H1 (cell line): ENCODE results near the gene BMAL2. TPM values are rescaled to one million over a fixed set of nuclear protein-coding genes. Genes with fewer than 3 reads are reported as not detected.

Experiments
- CTCF ChIA-PET: fragments of 300-600 bp; sonication (Branson Sonifier 250); formaldehyde crosslinking; loops from one replicate; lab custom pipeline; 2021; ENCODE audit not compliant: partially characterized antibody; lab: Charles Lee
- POLR2A ChIA-PET: fragments of 300-600 bp; sonication (Branson Sonifier 250); formaldehyde crosslinking; loops from one replicate; lab custom pipeline; 2021; ENCODE audit warnings: inconsistent platforms; ENCODE audit not compliant: partially characterized antibody; lab: Charles Lee
- DNase-seq, 2 experiments: peaks; one replicate each; pipeline versions ENCODE4 v3.0.0 to v3.0.0-alpha.2; 2010 to 2022; ENCODE audit warnings: low spot score in 2 of 2, low read depth in 1 of 2, mixed read lengths in 1 of 2
- FAIRE-seq: peaks from 2 replicates; lab custom pipeline; 2011; peaks lifted over from hg19 to GRCh38; lab: Jason Lieb, UNC
- H2AFZ ChIP-seq: 2 replicates; pipeline ENCODE4 v1.8.1; 2012; ENCODE audit warnings: low read length, inconsistent platforms
- H2AK5ac ChIP-seq: 2 replicates; pipeline ENCODE4 v1.6.1; 2013; ENCODE audit warnings: low read depth, low read length
- H2BK120ac ChIP-seq: replicated peaks from 2 replicates; pipeline ENCODE3; 2013; ENCODE audit warnings: low read depth, low read length, inconsistent platforms
- H2BK12ac ChIP-seq: 2 replicates; pipeline ENCODE4 v1.6.1; 2013; ENCODE audit warnings: low read depth, low read length
- H2BK15ac ChIP-seq: 2 replicates; pipeline ENCODE4 v1.6.1; 2013; ENCODE audit warnings: low read length
- H2BK20ac ChIP-seq: 2 replicates; pipeline ENCODE4 v1.6.1; 2013; ENCODE audit warnings: low read length
- H2BK5ac ChIP-seq: 2 replicates; pipeline ENCODE4 v1.6.1; 2013; ENCODE audit warnings: low read depth, low read length
- H3K14ac ChIP-seq: 2 replicates; pipeline ENCODE4 v1.6.1; 2013; ENCODE audit warnings: inconsistent platforms; ENCODE audit not compliant: insufficient read length
- H3K18ac ChIP-seq: 2 replicates; pipeline ENCODE4 v1.6.1; 2013; ENCODE audit warnings: low read length; ENCODE audit errors: extremely low read depth
- H3K23ac ChIP-seq: 2 replicates; pipeline ENCODE4 v1.6.1; 2013; ENCODE audit warnings: inconsistent platforms; ENCODE audit not compliant: insufficient read length
- H3K23me2 ChIP-seq: 2 replicates; pipeline ENCODE4 v1.6.1; 2013; ENCODE audit warnings: low read depth, low read length
- H3K27ac ChIP-seq: 2 replicates; pipeline ENCODE4 v1.6.1; 2011; ENCODE audit warnings: low read depth, low read length, inconsistent platforms
- H3K27me3 ChIP-seq, 4 experiments: replicated peaks in 1 of 4; 1 replicate in 1 of 4; 2 replicates in 3 of 4; pipeline versions ENCODE4 v1.6.1 to v1.8.1; 2011 to 2013; ENCODE audit warnings: low read length in 3 of 4, mild to moderate bottlenecking in 3 of 4, inconsistent platforms in 2 of 4, mixed read lengths in 2 of 4, moderate library complexity in 1 of 4; ENCODE audit not compliant: control insufficient read depth in 3 of 4, insufficient read depth in 3 of 4; ENCODE audit errors: extremely low read depth in 1 of 4
- H3K36me3 ChIP-seq, 4 experiments: 2 replicates each; pipeline versions ENCODE4 v1.6.1 to v1.8.1; 2011 to 2013; ENCODE audit warnings: mild to moderate bottlenecking in 4 of 4, low read length in 3 of 4, moderate library complexity in 2 of 4, control low read depth in 1 of 4, inconsistent platforms in 1 of 4; ENCODE audit not compliant: insufficient read depth in 4 of 4, control insufficient read depth in 2 of 4
- H3K4ac ChIP-seq: replicated peaks from 2 replicates; pipeline ENCODE3; 2013; ENCODE audit warnings: low read length, low read depth, mixed read lengths, inconsistent platforms; ENCODE audit not compliant: insufficient read length
- H3K4me1 ChIP-seq, 4 experiments: replicated peaks in 1 of 4; 1 replicate in 1 of 4; 2 replicates in 3 of 4; pipeline versions ENCODE4 v1.6.1 to v1.8.1; 2011 to 2013; ENCODE audit warnings: low read length in 3 of 4, inconsistent platforms in 2 of 4, mixed read lengths in 1 of 4; ENCODE audit not compliant: insufficient read depth in 4 of 4, control insufficient read depth in 3 of 4
- H3K4me2 ChIP-seq, 2 experiments: 2 replicates each; pipeline versions ENCODE4 v1.6.1 to v1.8.1; 2011 to 2013; ENCODE audit warnings: low read depth in 2 of 2, low read length in 2 of 2, control low read depth in 1 of 2, inconsistent platforms in 1 of 2, mild to moderate bottlenecking in 1 of 2; ENCODE audit not compliant: insufficient read depth in 1 of 2
- H3K4me3 ChIP-seq, 4 experiments: fragments of 200-600, 300-600 bp in 1 of 4; sonication (generic), shearing (Covaris generic), sonication (Bioruptor Twin) in 1 of 4; 2 replicates each; pipeline versions ENCODE4 v1.5.1 to v1.8.1; 2011 to 2016; ENCODE audit warnings: low read length in 4 of 4, low read depth in 3 of 4, control low read depth in 2 of 4, inconsistent platforms in 2 of 4, mild to moderate bottlenecking in 2 of 4, mixed read lengths in 1 of 4, moderate library complexity in 1 of 4; ENCODE audit not compliant: insufficient read depth in 2 of 4; ENCODE audit errors: extremely low read depth in 1 of 4
- H3K56ac ChIP-seq: replicated peaks from 2 replicates; pipeline ENCODE3; 2013; ENCODE audit warnings: low read depth, mild to moderate bottlenecking, mixed read lengths, low read length, inconsistent platforms; ENCODE audit not compliant: insufficient read length
- H3K79me1 ChIP-seq: 2 replicates; pipeline ENCODE4 v1.6.1; 2013; ENCODE audit warnings: low read depth, low read length, control low read depth
- H3K79me2 ChIP-seq, 2 experiments: 2 replicates each; pipeline versions ENCODE4 v1.6.1 to v1.8.1; 2012 to 2013; ENCODE audit warnings: low read length in 2 of 2, mild to moderate bottlenecking in 2 of 2, inconsistent platforms in 1 of 2; ENCODE audit not compliant: insufficient read depth in 2 of 2, control insufficient read depth in 1 of 2
- H3K9ac ChIP-seq, 4 experiments: replicated peaks in 1 of 4; 1 replicate in 1 of 4; 2 replicates in 3 of 4; pipeline versions ENCODE4 v1.6.1 to v1.8.1; 2011 to 2013; ENCODE audit warnings: low read depth in 3 of 4, low read length in 3 of 4, control low read depth in 2 of 4, mild to moderate bottlenecking in 2 of 4, moderate library complexity in 2 of 4, inconsistent platforms in 1 of 4; ENCODE audit errors: extremely low read depth in 1 of 4
- H3K9me3 ChIP-seq, 2 experiments: 2 replicates each; pipeline versions ENCODE4 v1.6.1 to v1.8.1; 2012 to 2013; ENCODE audit warnings: mild to moderate bottlenecking in 2 of 2, moderate library complexity in 2 of 2, control low read depth in 1 of 2, inconsistent platforms in 1 of 2, low read depth in 1 of 2, low read length in 1 of 2, mixed read lengths in 1 of 2; ENCODE audit not compliant: insufficient read depth in 2 of 2
- H4K20me1 ChIP-seq, 2 experiments: replicated peaks in 1 of 2; 2 replicates each; pipeline versions ENCODE3 to v1.8.1; 2011 to 2013; ENCODE audit warnings: inconsistent platforms in 2 of 2, low read length in 2 of 2, mild to moderate bottlenecking in 1 of 2; ENCODE audit not compliant: insufficient read depth in 2 of 2, control insufficient read depth in 1 of 2
- H4K5ac ChIP-seq: 2 replicates; pipeline ENCODE4 v1.6.1; 2013; ENCODE audit warnings: low read length, low read depth, mixed read lengths, inconsistent platforms; ENCODE audit not compliant: insufficient read length
- H4K8ac ChIP-seq: 2 replicates; pipeline ENCODE4 v1.8.0; 2013; ENCODE audit warnings: mild to moderate bottlenecking, moderate library complexity, low read length, inconsistent platforms; ENCODE audit not compliant: insufficient read depth; ENCODE audit errors: extremely low read depth
- H4K91ac ChIP-seq: replicated peaks from 2 replicates; pipeline ENCODE3; 2013; ENCODE audit warnings: low read length, mixed read lengths, inconsistent platforms; ENCODE audit not compliant: insufficient read length
- BCL11A ChIP-seq, 2 experiments: IDR thresholded peaks; one replicate each; pipeline ENCODE4 v1.6.1; 2011; ENCODE audit warnings: low read depth in 2 of 2, low read length in 2 of 2, mild to moderate bottlenecking in 2 of 2
- BRCA1 ChIP-seq: IDR thresholded peaks from 2 replicates; pipeline ENCODE4 v1.6.1; 2012; ENCODE audit warnings: low read depth, low read length, improper control_type of control experiment
- CBX8 ChIP-seq: fragments of 300-800, 300-1000 bp; sonication (generic); IDR thresholded peaks from 2 replicates; pipeline ENCODE4 v1.7.1; 2016; ENCODE audit warnings: low read depth, low read length, borderline replicate concordance
- CHD1 ChIP-seq: IDR thresholded peaks from 2 replicates; pipeline ENCODE4 v1.6.1; 2012; ENCODE audit warnings: low read depth, low read length, improper control_type of control experiment
- CREB1 ChIP-seq: IDR thresholded peaks from 2 replicates; pipeline ENCODE4 v1.6.1; 2012; ENCODE audit warnings: inconsistent platforms
- EZH2 ChIP-seq: fragments of 200-600 bp; sonication (generic); IDR thresholded peaks from 2 replicates; pipeline ENCODE4 v1.7.1; 2012; ENCODE audit warnings: low read depth, mild to moderate bottlenecking, moderate library complexity, low read length, inconsistent platforms; ENCODE audit not compliant: severe bottlenecking
- JUND ChIP-seq: IDR thresholded peaks from 2 replicates; pipeline ENCODE4 v1.6.1; 2011; ENCODE audit warnings: mild to moderate bottlenecking, improper control_type of control experiment, low read length
- KDM4A ChIP-seq: IDR thresholded peaks from one replicate; pipeline ENCODE4 v1.7.1; 2012; ENCODE audit warnings: low read depth, mild to moderate bottlenecking, moderate library complexity, low read length, inconsistent platforms; ENCODE audit not compliant: severe bottlenecking
- NANOG ChIP-seq: IDR thresholded peaks from 2 replicates; pipeline ENCODE4 v1.6.1; 2011; ENCODE audit warnings: low read length, low read depth, mild to moderate bottlenecking, inconsistent platforms; ENCODE audit not compliant: insufficient read depth, poor library complexity, severe bottlenecking
- POU5F1 ChIP-seq: IDR thresholded peaks from 2 replicates; pipeline ENCODE4 v1.6.1; 2011; ENCODE audit warnings: low read depth, mild to moderate bottlenecking, low read length, moderate library complexity
- RBBP5 ChIP-seq: IDR thresholded peaks from 2 replicates; pipeline ENCODE4 v1.7.1; 2012; ENCODE audit warnings: low read depth, mild to moderate bottlenecking, inconsistent platforms, low read length, moderate library complexity, borderline replicate concordance
- RNF2 ChIP-seq: fragments of 200-900, 300-1000 bp; sonication (generic); IDR thresholded peaks from 2 replicates; pipeline ENCODE4 v1.7.1; 2016; ENCODE audit warnings: borderline replicate concordance, low read depth, mild to moderate bottlenecking, antibody characterized with exemption, low read length; ENCODE audit not compliant: poor library complexity, severe bottlenecking; ENCODE audit errors: missing control alignments
- RXRA ChIP-seq: IDR thresholded peaks from 2 replicates; pipeline ENCODE4 v1.6.1; 2011; ENCODE audit warnings: low read depth, mild to moderate bottlenecking, low read length, moderate library complexity; ENCODE audit not compliant: insufficient read depth
- SIRT6 ChIP-seq: IDR thresholded peaks from one replicate; pipeline ENCODE4 v1.7.1; 2012; ENCODE audit warnings: low read length, inconsistent platforms
- WGBS, 2 experiments: shearing (Covaris generic) in 1 of 2; methylation state at CpG; one replicate each; pipeline versions ENCODE4 v1.1.6 to v1.1.7; 2013 to 2015; ENCODE audit warnings: low lambda C conversion rate in 2 of 2, mixed read lengths in 2 of 2, inconsistent platforms in 1 of 2, low coverage in 1 of 2, missing lambda C conversion rate in 1 of 2; ENCODE audit not compliant: insufficient replicate concordance in 2 of 2, insufficient coverage in 1 of 2, insufficient read length in 1 of 2; ENCODE audit errors: extremely low coverage in 1 of 2, missing lambda C conversion rate in 1 of 2; 5-methylcytosine and 5-hydroxymethylcytosine counted together
- polyA plus RNA-seq, 7 experiments: library from polyadenylated mRNA; depleted of rRNA in 3 of 7; stranded (reverse) in 5 of 7; unstranded in 2 of 7; fragments of >200 nt in 5 of 7; fragments of 200-250 nt in 2 of 7; gene quantifications; 1 replicate in 5 of 7; 2 replicates in 1 of 7; 4 replicates in 1 of 7; pipeline versions ENCODE4 v1.2.1 to v1.2.3, GENCODE V29; 2011 to 2013; ENCODE audit warnings: missing spikeins in 2 of 7, mixed read lengths in 2 of 7
- total RNA-seq: library from RNA; stranded (reverse); fragmentation: NEBNext Ultra II Directional; extraction: Animal tissue kit (Norgen Biotek cat#: 25700); gene quantifications from 2 replicates; pipeline ENCODE4 v1.2.1, GENCODE V29; 2021

Gene BMAL2
- total and polyA plus RNA-seq, 2 of the 8 experiments (the other 6 are each of a cell fraction or from before 2014, with no cell fraction given): 3.2 to 20.6 TPM

GRCh38 chr12:27297566-27297965 is 35.1 kb upstream of the BMAL2 start:
- Histone ChIP-seq H2BK120ac (no peak overlapping the region), H3K14ac (no peak overlapping the region), H2AFZ (no peak overlapping the region), H3K79me2 (peaks cover 0 to 14% of the 10 kb centered on the region in 2 experiments; a peak in 1 of 4 replicates), H3K27ac (no peak overlapping the region), H4K91ac (no peak overlapping the region), H2BK5ac (no peak overlapping the region), H2BK15ac (no peak overlapping the region), H3K27me3 (no peaks in the 10 kb centered on the region), H3K23me2 (no peaks in the 10 kb centered on the region), H4K8ac (no peak overlapping the region), H3K9me3 (no peaks in the 10 kb centered on the region), H2AK5ac (no peak overlapping the region), H3K23ac (no peak overlapping the region), H3K4ac (no peak overlapping the region), H3K79me1 (0 out of 2 replicates have a peak, but pooled peaks cover 3% of the 10 kb centered on the region), H3K4me1 (no peaks in the 10 kb centered on the region; a peak in 1 of 7 replicates), H4K20me1 (no peaks in the 10 kb centered on the region), H2BK20ac (no peak overlapping the region), H3K36me3 (peaks cover 0 to 16% (median 5%) of the 10 kb centered on the region in 4 experiments; a peak in 3 of 8 replicates), H4K5ac (no peak overlapping the region), H3K4me3 (no peak overlapping the region), H3K4me2 (no peak overlapping the region), H2BK12ac (no peak overlapping the region), H3K18ac (no peak overlapping the region), H3K56ac (no peak overlapping the region), H3K9ac (no peak overlapping the region)
- ChIA-PET POLR2A (no interaction called here), CTCF (interaction anchor here (0.7 to 3.0 kb wide), 3 partner anchors 9 to 419 kb away, joined by 3 to 31 read pairs (median 3); no protein-coding TSS in a partner anchor)
- no peak for FAIRE-seq
- DNase-seq: no peak
- WGBS, 2 experiments: 87% methylated on average over 4 of the region's 4 CpGs; no CpG with 5 or more reads in 1 of the 2 experiments
- TF ChIP-seq RBBP5: no peak
- no peak for TF ChIP-seq CREB1
- TF ChIP-seq JUND: no peak
- no peak for TF ChIP-seq BRCA1
- TF ChIP-seq EZH2: no peak
- no peak for TF ChIP-seq CBX8
- TF ChIP-seq SIRT6: no peak
- TF ChIP-seq RNF2: no peak
- TF ChIP-seq BCL11A (IDR thresholded peaks at IDR 0.05; ENCODE audit: low read depth in 2 of 2, low read length in 2 of 2): no peak
- TF ChIP-seq NANOG: no peak
- TF ChIP-seq POU5F1: no peak
- TF ChIP-seq KDM4A: no peak
- no peak for TF ChIP-seq CHD1
- TF ChIP-seq RXRA: no peak
